ENCODE results near the gene DMAC2L. TPM values are rescaled to one million over a fixed set of nuclear protein-coding genes. Genes with fewer than 3 reads are reported as not detected.

The DMAC2L gene
- total RNA-seq, 2 experiments from 2014 or later = 10.8 to 13.4 TPM

GRCh38 chr14:50345846-50346422 lies 33.8 kb downstream of the DMAC2L start:
- TF ChIP-seq, protein P1, sequence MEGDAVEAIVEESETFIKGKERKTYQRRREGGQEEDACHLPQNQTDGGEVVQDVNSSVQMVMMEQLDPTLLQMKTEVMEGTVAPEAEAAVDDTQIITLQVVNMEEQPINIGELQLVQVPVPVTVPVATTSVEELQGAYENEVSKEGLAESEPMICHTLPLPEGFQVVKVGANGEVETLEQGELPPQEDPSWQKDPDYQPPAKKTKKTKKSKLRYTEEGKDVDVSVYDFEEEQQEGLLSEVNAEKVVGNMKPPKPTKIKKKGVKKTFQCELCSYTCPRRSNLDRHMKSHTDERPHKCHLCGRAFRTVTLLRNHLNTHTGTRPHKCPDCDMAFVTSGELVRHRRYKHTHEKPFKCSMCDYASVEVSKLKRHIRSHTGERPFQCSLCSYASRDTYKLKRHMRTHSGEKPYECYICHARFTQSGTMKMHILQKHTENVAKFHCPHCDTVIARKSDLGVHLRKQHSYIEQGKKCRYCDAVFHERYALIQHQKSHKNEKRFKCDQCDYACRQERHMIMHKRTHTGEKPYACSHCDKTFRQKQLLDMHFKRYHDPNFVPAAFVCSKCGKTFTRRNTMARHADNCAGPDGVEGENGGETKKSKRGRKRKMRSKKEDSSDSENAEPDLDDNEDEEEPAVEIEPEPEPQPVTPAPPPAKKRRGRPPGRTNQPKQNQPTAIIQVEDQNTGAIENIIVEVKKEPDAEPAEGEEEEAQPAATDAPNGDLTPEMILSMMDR (IDR thresholded peaks at IDR 0.05) = no peak
- ATAC-seq (ENCODE audit: poor library complexity) (no peak), DNase-seq (no peak)
- intact Hi-C loops (cut with DNase I, micrococcal nuclease) = no loop called here
- H3K27me3 ChIP-seq (ENCODE audit: control insufficient read depth in 1 of 2, insufficient read depth in 2 of 2, low read length in 2 of 2) = no peaks in the 10 kb centered on the region
- Mint-ChIP-seq H3K9me3 (no peaks in the 10 kb centered on the region), H3K27ac (no peak overlapping the region), H3K4me1 (ENCODE audit: low read depth) (peaks cover 18% of the 10 kb centered on the region), H3K4me3 (no peak overlapping the region), H3K27me3 (no peaks in the 10 kb centered on the region), H3K36me3 (ENCODE audit: low read depth) (peaks cover 7% of the 10 kb centered on the region)
- H3K4me3 ChIP-seq (ENCODE audit: low read length) = no peak overlapping the region
- no peak overlapping the region for H3K27ac ChIP-seq (ENCODE audit: low read depth in 1 of 2, low read length in 2 of 2)
- peaks cover 3% of the 10 kb centered on the region for H3K4me1 ChIP-seq (ENCODE audit: insufficient read depth, low read length)
- ChIA-PET CTCF (interaction anchor here (1.9 kb wide), 1 partner anchor 25 kb away, joined by 6 read pairs; no protein-coding TSS in a partner anchor), POLR2A (no interaction called here)
- no peaks in the 10 kb centered on the region for H3K9me3 ChIP-seq (ENCODE audit: control insufficient read depth in 1 of 2, insufficient read depth in 1 of 2, low read length in 2 of 2)
- peaks cover 2% of the 10 kb centered on the region for H3K36me3 ChIP-seq (ENCODE audit: insufficient read depth, low read length)

DNA sequence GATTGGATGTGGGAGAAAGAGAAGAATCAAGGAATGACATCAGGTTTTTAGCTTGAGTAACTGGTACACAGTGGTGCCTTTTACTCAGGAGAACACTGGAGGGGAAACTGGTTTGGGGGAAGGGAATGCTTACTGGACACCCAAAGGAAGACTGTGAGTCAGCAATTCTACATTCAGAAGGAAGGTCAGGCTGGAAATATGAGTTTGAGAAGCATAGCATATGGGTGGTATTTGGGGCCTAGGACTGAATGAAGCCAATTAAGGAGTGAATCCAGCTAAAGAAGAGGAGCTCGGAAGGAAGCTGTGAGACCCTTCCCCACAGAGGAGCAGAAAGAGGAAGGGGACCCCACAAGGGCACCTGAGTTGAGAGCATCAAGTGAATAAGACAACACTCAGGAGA lies 35.4 kb downstream of the DMAC2L start:
- no peak overlapping the region for H3K27ac Mint-ChIP-seq
- POLR2A ChIA-PET = no interaction called here
- H3K4me1 ChIP-seq (ENCODE audit: insufficient read depth, low read length) = peaks cover 3% of the 10 kb centered on the region
- H3K4me3 ChIP-seq (ENCODE audit: low read length) = no peak overlapping the region
- no peak overlapping the region for H3K27ac ChIP-seq (ENCODE audit: low read depth in 1 of 2, low read length in 2 of 2)
- no peaks in the 10 kb centered on the region for H3K9me3 Mint-ChIP-seq
- CTCF ChIA-PET = interaction anchor here (0.6 kb wide), 1 partner anchor 10 kb away, joined by 3 read pairs; no protein-coding TSS in a partner anchor
- H3K27me3 ChIP-seq (ENCODE audit: control insufficient read depth in 1 of 2, insufficient read depth in 2 of 2, low read length in 2 of 2) = no peaks in the 10 kb centered on the region
- DNase-seq (no peak), ATAC-seq (ENCODE audit: poor library complexity) (no peak)
- TF ChIP-seq, protein P1 (IDR thresholded peaks at IDR 0.05) = no peak
- no peak overlapping the region for H3K4me3 Mint-ChIP-seq
- intact Hi-C loops (cut with DNase I, micrococcal nuclease) = no loop called here
- H3K4me1 Mint-ChIP-seq (ENCODE audit: low read depth) = peaks cover 18% of the 10 kb centered on the region
- no peaks in the 10 kb centered on the region for H3K36me3 ChIP-seq (ENCODE audit: insufficient read depth, low read length)
- H3K9me3 ChIP-seq (ENCODE audit: control insufficient read depth in 1 of 2, insufficient read depth in 1 of 2, low read length in 2 of 2) = no peaks in the 10 kb centered on the region
- H3K27me3 Mint-ChIP-seq = no peaks in the 10 kb centered on the region
- peaks cover 5% of the 10 kb centered on the region for H3K36me3 Mint-ChIP-seq (ENCODE audit: low read depth)

- H3K27ac ChIP-seq (ENCODE audit: low read depth in 1 of 2, low read length in 2 of 2) = no peak overlapping the region
- Mint-ChIP-seq H3K4me1 (ENCODE audit: low read depth) (peaks cover 5% of the 10 kb centered on the region), H3K27ac (no peak overlapping the region), H3K27me3 (no peaks in the 10 kb centered on the region), H3K9me3 (no peaks in the 10 kb centered on the region), H3K4me3 (no peak overlapping the region), H3K36me3 (ENCODE audit: low read depth) (peaks cover 5% of the 10 kb centered on the region)
- DNase-seq = no peak
- no peaks in the 10 kb centered on the region for H3K9me3 ChIP-seq (ENCODE audit: control insufficient read depth in 1 of 2, insufficient read depth in 1 of 2, low read length in 2 of 2)
- POLR2A ChIA-PET = no interaction called here
- no peak overlapping the region for H3K4me3 ChIP-seq (ENCODE audit: low read length)
- no peaks in the 10 kb centered on the region for H3K27me3 ChIP-seq (ENCODE audit: control insufficient read depth in 1 of 2, insufficient read depth in 2 of 2, low read length in 2 of 2)
- CTCF ChIA-PET = no interaction called here
- ATAC-seq (ENCODE audit: poor library complexity) = no peak
- no peaks in the 10 kb centered on the region for H3K36me3 ChIP-seq (ENCODE audit: insufficient read depth, low read length)
- H3K4me1 ChIP-seq (ENCODE audit: insufficient read depth, low read length) = no peaks in the 10 kb centered on the region
- TF ChIP-seq, protein P1 (IDR thresholded peaks at IDR 0.05) = no peak
- intact Hi-C loops (cut with DNase I, micrococcal nuclease) = no loop called here
Measured at GRCh38 chr14:50348933-50349332, 36.8 kb downstream of the DMAC2L start.

All from CD4-positive, alpha-beta T cell (primary cell).